ENCODE measurements around the gene C1QL1.
A peak's percentile ranks its signal among the peaks of the same experiment; 100 is the strongest.

Gene C1QL1

GRCh38 chr17:44928136-44928535 is 40.0 kb downstream of the C1QL1 start:
- DNase-seq, result no peak

GRCh38 chr17:44927696-44928095 is 40.4 kb downstream of the C1QL1 start:
- no peak for DNase-seq

- no peak for DNase-seq
These were observed 41.1 kb downstream of the C1QL1 start for GRCh38 chr17:44926821-44927525.

GRCh38 chr17:44925731-44926697 is 42.1 kb downstream of the C1QL1 start:
- DNase-seq, result no peak

- no peak for DNase-seq
These were observed 44.0 kb downstream of the C1QL1 start for GRCh38 chr17:44924107-44924544.

GRCh38 chr17:44922746-44923470 is 45.2 kb downstream of the C1QL1 start:
- no peak for DNase-seq

GRCh38 chr17:44922136-44922535 is 46.0 kb downstream of the C1QL1 start:
- DNase-seq, result no peak

GRCh38 chr17:44921122-44921882 is 46.8 kb downstream of the C1QL1 start:
- DNase-seq, result no peak

- no peak for DNase-seq
These were observed 47.5 kb downstream of the C1QL1 start for GRCh38 chr17:44920565-44920940.

GRCh38 chr17:44919885-44920564 is 48.1 kb downstream of the C1QL1 start:
- DNase-seq, result peak; percentile 84

- DNase-seq, result no peak
These were observed 48.7 kb downstream of the C1QL1 start for GRCh38 chr17:44919411-44919810.

GRCh38 chr17:44918006-44918405 is 50.1 kb downstream of the C1QL1 start:
- DNase-seq, result no peak

- DNase-seq, result no peak
These were observed 50.6 kb downstream of the C1QL1 start for GRCh38 chr17:44917456-44917855.

GRCh38 chr17:44916781-44917241 is 51.3 kb downstream of the C1QL1 start:
- DNase-seq, result no peak

- DNase-seq, result no peak
These were observed 52.0 kb downstream of the C1QL1 start for GRCh38 chr17:44915862-44916780.

GRCh38 chr17:44915321-44915726 is 52.8 kb downstream of the C1QL1 start, which contains the start of gene GFAP:
Gene GFAP, minus strand, starts transcription at chr17:44915500. Its CDS starts 14 bp downstream, at chr17:44915486.
- no peak for DNase-seq

- DNase-seq, result no peak
These were observed 53.3 kb downstream of the C1QL1 start for GRCh38 chr17:44914698-44915271.

GRCh38 chr17:44914148-44914547 is 54.0 kb downstream of the C1QL1 start:
- no peak for DNase-seq

- DNase-seq, result no peak
These were observed 54.4 kb downstream of the C1QL1 start for GRCh38 chr17:44913676-44914075.
